Measurements from ENCODE around the gene PTPRD.

DNA sequence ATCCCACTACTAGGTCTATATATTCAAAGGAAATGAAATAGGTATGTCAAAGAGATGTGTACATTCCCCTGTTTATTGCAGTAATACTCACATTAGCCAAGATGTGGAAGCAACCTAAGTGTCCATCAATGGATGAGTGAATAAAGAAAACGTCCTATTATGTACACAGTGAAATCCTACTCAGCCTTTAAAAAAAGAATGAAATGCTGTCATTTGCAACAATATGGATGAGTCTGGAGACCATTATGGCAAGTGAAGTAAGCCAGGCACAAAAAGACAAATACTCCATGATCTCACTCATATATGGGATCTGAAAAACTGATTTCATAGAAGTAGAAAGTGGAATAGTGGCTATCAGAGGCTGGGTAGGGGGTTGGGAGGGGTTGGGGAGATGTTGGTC, 1904.1 kb downstream of the PTPRD start:
- no peak for TF ChIP-seq EZH2 (IDR thresholded peaks at IDR 0.05)
- TF ChIP-seq, protein P1, sequence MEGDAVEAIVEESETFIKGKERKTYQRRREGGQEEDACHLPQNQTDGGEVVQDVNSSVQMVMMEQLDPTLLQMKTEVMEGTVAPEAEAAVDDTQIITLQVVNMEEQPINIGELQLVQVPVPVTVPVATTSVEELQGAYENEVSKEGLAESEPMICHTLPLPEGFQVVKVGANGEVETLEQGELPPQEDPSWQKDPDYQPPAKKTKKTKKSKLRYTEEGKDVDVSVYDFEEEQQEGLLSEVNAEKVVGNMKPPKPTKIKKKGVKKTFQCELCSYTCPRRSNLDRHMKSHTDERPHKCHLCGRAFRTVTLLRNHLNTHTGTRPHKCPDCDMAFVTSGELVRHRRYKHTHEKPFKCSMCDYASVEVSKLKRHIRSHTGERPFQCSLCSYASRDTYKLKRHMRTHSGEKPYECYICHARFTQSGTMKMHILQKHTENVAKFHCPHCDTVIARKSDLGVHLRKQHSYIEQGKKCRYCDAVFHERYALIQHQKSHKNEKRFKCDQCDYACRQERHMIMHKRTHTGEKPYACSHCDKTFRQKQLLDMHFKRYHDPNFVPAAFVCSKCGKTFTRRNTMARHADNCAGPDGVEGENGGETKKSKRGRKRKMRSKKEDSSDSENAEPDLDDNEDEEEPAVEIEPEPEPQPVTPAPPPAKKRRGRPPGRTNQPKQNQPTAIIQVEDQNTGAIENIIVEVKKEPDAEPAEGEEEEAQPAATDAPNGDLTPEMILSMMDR (IDR thresholded peaks at IDR 0.05) = no peak
- no peak for TF ChIP-seq EZH2phosphoT487 (IDR thresholded peaks at IDR 0.05)

Data from neural progenitor cell (in vitro differentiated cells).